NCI-H2029 treated with DMSO at 0.1 percent for 48 hours (cell line): ENCODE results near the gene TP73.
"Not testable (repeated sequence)": the region's sequence is repeated elsewhere in the genome, so short reads cannot be mapped to it uniquely, and the experiment has no call there.

Experiments
- DNase-seq: peaks from one replicate; lab custom pipeline; 2025; lab: John Stamatoyannopoulos, UW

The TP73 gene

DNA sequence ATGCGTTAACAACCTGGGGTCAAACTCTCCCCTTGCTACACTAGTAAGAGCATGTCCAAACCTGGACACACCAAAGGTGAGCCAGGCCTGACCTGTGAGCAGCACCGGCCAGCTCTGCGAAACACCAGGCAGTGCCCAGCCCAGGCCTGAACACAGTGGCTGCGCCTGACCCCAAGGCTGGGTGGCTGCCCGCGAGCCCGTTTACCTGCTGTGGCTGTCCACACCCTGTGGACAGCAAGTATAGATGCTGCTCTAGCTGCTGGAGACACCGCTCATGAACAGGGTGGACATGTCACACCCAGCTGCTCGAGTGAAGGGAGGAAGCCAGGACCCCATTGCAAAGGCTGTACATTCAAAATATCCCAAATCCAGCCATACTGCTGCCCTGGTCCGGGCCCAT, 92.3 kb downstream of the TP73 start:
- DNase-seq, result no peak

DNA sequence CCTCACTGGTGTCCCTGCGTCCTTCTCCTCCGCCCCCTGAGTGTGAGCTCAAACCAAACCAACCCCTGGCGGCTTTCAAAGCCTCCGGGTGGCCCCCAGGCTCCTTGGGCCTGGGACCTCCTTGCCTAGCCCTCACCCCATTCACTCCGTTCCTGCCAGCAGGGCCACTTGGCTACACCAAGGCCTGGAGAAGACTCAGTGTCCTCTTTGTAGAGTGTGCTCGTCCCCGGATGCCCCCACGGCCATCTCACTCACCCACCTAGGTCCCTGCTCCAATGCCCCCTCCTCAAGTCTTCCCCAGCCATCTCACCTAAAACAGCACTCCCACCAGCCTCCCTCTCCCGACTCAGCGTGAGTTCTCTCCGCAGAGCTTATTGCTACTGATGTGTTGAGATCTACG, 92.8 kb downstream of the TP73 start:
- DNase-seq, result no peak

DNA sequence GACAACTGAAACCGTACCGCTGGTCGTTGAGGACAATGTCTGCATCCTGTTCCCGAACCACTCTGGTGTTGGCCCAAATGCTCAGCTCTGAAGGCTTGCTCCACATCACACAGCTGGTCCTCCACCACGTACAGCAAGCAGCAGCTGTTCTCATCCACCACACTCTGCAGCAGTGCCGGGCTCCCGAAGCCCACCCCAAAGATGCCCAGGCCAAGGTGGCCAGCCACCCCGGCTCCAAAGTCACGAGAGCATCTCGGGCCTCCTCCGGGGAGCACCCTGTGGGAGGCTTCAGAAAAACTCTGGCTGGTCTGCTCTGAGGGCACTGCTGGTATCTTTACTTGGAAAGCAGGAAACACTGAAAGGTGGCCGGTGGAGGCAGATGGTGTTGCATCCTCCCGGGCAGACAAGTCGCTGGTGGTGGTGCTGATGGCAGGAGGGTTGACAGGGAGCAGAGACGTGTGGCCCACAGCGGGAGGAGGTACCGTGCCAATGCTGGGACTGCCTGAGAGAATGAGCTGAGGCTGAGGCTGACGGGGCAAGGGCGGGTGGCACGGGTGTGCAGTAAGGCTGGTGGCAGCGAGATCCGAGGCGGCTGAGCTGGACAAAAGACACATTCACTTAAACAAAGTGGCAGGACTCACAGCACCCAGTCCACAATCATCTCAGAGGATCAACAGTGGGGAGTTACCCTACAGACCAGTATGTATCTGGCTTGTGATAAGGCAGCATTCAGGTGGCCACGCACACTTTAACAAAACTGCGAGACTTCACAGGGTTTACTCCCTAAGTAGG, 93.5 kb downstream of the TP73 start:
- DNase-seq, result no peak

DNA sequence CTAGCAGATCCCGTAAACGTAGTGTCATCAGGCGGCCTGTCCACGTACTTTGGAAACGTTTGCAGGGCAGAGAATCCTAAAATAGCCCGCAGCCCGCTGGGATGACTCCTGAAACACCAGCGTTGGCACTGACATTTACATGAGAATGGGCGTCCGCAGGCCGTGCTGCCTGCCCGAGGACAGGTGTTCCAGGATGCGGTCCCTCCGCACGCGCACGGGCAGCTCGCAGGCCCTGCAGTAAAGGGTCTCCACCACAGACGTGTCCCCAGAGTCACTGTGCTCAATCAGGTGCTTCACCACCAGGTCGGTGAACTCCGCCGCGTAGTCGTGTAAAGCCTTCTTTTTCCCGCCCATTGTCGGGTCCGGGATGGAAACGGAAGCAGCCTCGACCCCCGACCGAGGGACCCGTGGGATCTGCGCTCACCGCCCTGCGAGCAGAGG, 94.1 kb downstream of the TP73 start:
- DNase-seq, result no peak

DNA sequence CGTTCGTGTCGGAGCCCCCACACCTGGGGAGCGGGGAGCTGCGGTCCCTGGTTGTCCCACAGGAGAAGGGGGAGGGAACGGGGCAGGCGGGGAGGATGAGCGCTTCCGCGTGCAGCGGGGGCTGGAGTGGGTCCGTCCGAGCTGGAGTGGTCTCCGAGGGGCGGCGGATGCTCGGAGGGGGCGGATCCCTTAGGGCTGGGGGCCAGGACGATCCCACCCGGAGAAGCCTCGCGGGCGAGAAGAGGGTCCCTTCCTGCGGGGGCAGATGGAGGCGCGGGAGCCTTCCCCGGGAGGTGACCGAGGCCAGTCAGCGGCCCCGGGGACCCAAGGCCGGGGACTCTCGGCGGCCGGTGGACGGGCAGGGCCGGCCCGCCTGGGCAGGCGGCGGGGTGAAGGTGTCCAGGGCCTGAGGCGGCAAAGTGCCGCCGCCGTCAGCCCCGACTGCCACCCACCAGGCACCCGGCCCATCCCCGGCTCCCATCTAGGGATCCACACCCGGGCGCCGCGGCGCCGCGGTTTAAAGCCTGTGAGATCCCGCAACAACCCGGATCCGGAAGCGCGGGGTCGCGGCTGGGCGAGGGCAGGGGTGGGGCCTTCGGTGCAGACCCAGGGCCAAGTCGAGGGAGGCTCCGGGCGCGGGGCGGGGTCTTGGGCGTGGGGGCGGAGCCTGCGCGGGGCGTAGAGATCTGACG, 94.7 kb downstream of the TP73 start:
- no peak for DNase-seq

DNA sequence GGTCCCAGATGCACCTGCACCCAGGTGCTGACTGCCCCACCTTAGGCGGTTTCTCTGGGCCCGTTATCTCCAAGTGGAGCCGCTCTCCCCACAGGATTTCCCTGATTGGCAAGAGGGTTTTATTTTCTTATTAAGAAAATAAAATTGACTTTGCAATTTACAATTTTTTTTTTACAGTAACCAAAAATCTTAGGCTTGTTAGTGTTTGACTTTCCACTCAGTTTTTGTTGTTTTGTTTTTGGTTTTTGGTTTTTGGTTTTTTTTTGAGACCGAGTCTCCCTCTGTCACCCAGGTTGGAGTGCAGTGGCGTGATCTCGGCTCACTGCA, 95.2 kb downstream of the TP73 start:
- DNase-seq, result no peak

DNA sequence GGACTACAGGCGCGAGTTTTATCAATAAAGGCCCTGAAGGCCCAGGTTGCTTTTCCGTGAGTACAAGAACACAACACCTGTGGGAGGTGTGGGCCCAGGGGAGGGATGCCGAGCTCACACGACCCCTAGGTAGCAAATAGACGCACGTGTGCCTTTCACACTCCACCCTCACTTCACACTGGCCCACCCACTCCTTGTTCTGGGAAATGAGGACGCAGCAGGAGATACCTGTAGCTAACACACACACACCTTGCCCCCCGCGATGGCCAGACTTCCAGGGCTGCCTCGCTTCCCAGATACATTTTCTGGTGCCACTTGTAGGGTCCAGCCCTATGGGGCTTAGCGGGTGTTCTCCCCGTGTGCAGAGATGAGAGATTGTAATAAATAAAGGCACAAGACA, 95.6 kb downstream of the TP73 start:
- DNase-seq, result no peak

DNA sequence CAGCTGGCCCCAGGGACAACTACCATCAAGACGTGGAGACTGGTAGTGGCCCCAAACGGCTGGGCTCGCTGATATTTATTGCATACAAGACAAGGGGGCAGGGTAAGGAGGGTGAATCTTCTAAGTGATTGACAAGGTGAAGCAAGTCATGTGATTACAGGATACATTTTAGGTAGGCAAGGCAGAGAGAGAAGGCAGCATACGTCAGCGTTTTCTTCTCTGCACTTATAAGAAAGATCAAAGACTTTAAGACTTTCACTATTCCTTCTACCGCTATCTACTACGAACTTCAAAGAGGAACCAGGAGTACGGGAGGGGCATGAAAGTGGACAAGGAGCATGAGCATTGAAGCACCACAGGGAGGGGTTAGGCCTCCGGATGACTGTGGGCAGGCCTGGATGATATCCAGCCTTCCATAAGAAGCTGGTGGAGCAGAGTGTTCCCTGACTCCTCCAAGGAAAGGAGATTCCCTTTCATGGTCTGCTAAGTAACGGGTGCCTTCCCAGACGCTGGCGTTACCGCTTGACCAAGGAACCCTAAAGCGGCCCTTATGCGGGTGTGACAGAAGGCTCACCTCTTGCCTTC, 96.1 kb downstream of the TP73 start:
- DNase-seq, result not testable (repeated sequence)

DNA sequence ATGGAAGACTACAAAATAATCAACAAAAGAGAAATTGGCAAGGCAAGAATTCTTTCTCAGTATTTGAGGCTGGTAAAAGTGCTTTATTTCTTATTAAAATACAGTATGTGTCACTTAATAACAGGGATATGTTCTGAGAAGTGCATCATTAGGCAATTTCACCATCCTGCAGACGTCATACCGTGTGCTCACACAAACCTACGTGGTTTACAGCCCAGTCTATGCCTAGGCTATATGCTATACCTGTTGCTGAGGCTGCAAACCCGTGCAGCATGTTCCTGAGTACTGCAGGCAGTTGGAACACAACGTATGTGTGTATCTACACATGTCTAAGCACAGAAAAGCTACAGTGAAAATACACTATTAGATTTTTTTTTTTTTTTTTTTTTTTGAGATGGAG, 97.2 kb downstream of the TP73 start:
- no peak for DNase-seq

DNA sequence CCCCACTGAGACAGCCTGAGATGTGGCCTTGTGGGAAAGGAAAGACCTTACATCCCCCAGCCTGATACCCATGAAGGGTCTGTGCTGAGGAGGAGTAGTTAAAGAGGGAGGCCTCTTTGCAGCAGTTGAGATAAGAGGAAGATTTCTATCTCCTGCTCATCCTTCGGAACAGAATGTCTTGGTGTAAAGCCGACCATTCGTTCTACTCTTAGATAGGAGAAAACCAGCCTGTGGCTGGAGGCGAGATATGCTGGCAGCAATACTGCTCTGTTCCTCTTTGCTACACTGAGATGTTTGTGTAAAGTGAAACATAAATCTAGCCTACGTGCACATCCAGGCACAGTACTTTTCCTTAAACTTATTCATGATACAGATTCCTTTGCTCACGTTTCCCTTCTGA, 98.4 kb downstream of the TP73 start:
- no peak for DNase-seq

DNA sequence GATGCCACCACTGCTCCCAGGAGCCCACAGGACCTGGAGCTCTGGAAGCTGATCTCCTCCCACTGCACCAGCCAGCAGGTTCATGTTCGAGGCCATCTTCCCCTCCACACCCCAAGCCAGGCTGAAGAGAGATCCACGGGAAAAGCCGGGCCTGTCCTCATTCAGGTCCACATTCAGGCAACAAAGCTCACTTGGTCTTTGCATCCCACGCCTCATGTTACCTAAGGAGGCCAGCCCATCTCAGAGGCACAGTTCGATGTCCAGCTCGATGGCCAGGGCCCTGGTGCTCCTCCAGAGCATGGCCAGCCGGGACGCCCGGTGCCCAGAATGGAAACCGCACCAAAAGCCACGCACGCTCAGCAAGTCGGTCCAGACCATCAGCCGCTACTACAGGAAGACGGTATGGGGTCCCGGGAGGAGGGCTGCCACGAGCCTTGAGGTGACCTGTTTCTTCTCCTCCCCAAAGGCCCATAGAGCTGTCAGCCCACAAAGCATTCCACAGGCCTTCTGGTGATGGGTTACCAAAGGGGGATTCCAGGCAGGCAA, 100.2 kb downstream of the TP73 start, which contains the start of gene CCDC27:
TSS of gene CCDC27 (plus strand) at position 51 of the 546 bp plus-strand sequence. CDS start at position 83, 32 bp downstream.
- no peak for DNase-seq

DNA sequence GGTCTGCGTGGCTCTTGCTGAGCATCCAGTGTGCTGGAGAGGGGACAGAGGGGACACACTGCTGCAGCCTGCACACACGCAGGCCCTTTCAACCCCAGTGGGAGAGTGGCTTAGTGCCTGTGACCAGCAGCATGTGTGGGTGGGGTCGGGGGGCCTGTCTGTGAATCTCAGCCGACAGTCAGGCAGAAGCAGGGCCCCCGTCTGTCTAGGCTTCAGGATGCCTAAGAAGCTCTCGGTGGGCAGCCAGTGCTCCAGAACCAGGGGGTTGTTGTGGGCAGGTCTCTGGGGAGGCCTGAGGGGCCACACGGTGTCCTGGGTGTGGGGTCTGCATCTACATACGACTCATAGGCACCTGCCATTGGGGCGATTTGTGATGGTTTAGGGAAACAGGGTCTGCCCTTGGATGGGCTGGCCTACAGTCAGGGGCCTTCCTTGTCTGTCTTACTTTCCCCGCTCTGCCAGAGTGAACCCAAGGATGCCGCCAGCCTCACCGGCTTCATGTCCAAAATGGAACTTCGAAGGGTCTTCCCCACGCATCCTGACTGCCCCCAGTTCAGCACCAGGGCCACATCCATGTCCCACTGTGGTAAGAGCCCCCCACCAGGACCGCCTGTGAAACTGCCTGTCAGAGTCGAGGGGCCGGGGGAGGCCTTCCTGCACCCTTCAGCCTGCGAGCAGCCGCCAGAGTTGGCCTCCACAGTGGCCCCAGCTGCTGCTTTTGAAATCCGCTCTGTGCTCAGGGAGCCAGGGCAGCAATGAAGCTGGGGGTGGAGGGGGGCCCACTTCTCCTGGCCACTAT, 101.5 kb downstream of the TP73 start:
- DNase-seq, result no peak

DNA sequence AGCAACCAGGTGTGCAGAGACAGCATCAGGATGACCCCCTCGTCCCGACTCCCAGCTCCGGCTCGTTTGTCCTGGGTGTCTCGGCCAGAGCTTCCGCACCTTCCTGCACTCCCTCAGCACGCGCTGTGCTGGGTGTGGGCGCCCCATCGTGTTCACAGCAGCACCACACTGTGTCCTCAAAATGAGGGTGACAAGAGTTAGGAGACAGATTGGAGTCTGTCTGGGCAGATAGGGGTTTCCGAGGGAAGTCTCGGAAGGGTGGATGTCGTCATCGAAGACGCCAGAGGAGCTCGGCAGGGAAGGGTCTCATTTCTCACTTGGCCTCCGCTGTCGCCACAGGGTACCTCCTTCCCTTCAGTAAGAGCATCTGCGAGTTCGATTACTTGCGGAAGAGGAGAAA, 104.1 kb downstream of the TP73 start:
- no peak for DNase-seq

DNA sequence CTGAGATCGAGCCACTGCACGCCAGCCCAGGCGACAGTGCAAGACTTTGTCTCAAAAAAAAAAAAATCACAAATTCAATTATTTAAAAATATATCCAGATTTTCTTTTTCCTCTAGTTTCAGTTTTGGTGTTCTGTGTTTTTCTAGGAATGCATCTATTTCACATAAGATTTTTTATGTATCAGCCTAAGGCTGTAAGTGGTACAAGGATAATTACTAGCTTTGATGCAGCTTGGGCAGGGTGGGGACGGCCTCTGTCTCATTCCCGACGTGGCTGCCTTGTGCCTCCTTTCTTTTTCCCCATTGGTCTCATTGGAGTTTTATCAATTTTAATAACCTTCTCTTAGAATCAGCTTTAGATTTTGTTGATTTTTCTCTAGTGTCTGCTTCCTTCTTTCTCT, 106.8 kb downstream of the TP73 start:
- DNase-seq, result no peak

DNA sequence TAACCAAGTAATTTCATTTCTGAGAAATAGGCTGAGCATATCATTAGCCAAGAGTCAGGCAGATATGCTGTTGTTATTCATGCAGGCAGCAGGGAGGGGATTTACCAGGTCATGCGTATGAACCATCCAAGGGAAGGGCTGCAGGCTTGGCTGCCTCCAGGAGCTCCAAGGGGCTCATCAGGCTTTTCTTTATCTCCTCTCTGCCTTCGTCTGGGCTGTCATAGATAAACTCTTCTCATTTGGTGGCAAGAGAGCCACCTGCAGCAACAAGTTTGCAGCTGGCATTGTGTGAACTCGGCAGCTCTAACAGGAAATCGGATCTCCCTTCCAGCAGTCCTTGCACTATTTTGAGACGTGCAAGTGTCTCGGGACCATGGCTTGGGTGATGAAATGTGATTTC, 107.5 kb downstream of the TP73 start:
- DNase-seq, result no peak

DNA sequence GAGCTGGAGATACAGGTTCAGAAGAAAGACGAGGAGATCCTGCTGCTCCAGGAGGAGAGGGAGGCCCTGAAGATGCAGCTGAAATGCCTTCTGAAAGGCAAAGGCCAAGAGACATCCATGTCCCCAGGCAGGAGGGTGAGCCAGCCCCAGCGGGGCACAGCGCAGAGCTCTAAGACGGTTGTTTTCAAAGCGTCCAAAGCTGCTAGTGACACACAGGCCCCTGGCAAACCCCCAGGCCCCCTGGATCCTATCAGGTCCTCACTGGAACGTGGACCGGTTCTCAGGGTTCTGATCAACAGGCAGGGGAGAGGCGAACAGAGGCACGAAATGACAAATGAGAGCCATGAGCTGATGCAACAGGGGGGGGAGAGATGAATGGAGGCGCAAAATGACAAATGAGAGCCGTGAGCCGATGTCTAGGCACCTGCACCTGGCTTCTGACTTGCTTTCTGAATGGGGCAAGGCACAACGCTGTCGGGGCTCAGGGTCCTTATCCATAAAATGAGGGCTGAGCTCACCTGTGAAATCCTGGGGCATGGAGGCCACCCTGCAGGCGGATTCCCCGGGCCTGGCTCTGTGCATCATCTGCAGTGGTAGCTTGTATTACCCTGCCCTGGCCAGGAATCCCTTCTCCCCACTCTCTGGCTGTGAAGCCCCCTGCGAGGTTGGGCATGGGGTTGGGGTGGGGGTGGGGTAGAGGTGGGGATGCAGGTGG, 109.1 kb downstream of the TP73 start:
- DNase-seq, result no peak

DNA sequence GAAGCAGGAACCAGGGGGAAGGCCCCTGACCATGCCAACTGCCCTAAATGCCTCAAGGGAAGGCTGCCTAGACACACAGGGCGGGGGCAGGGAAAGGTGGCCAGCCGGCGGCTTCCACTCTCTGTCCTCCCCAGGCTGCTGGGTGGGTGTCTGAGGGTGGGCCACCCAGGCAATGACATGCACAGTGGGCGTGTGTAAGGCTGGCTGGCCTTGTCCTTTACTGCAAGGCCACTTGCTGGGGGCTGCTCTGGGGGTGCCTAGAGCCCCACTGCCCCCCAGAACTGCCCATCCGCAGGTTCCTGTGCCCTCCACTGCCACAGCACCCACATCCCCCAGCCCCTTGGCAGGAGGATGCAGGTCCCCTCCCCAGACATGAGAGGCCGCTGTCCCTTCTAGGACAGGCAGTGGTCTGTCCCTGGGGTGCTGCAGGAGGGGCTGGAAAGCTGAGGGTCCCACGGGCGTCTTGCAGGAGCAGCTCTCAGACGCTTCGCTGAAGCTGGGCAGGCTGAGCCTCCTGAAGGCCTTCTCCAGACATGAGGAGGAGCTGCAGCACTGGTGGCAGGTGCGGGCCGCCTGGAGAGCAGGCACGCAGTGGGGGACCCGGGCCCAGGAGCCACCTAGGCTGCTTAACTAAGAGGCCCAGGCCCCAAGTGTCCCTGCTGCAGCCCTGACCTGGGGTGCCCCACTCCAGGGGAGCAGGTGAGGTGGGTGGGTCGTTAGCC, 110.0 kb downstream of the TP73 start:
- DNase-seq, result no peak

DNA sequence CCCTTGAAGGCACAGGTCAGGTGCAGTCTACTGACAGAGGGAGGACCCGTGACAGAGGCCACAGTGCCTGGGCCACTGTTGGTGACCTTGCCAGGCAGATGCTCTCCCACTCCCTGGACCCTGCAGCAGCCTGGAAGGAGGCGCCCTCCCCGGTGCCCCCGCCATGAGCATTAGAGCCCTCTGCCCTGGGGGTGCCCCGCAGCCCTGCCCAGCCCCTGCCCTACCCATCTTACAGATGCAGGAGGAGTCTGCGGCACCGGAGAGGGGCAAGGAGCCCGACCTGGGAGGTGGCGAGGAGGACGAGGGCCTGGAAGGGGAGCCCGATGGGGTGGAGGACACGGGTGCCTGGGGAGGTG, 110.5 kb downstream of the TP73 start:
- no peak for DNase-seq

DNA sequence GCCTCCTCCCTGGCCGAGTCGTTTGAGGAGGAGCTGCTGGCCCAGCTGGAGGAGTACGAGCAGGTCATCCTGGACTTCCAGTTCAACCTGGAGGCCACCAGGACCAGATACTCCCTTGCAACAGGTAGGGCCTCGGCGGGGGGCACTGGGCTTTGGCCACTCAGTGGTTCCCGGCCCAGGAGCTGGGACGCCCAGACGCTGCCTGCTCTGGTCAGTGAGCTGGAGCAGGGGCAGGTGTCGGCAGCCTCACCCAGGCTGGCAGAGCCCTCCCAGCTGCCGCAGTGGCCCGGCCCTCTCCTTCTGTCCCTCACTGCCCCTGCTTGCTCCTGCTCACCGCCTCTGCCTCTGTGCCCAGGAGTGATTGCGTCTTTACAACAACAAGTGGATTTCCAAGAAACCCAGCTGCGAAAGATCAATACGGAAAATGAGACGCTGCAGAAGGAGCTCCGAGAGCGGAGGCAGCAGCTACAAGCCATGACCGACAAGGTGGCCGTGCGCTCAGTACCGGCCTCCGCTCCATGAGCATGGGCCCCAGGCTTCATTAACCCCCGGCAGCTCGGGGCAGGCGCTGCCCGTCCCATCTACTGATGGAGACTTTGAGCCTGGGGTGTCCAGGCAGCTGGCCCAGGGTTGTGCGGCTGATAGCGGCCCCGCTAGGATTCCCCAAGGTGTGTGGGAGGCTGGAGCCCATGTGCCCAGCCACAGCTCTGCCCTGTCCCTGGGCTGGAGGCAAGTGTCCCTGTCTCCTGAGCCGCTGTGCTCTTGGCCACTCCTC, 111.2 kb downstream of the TP73 start:
- no peak for DNase-seq

DNA sequence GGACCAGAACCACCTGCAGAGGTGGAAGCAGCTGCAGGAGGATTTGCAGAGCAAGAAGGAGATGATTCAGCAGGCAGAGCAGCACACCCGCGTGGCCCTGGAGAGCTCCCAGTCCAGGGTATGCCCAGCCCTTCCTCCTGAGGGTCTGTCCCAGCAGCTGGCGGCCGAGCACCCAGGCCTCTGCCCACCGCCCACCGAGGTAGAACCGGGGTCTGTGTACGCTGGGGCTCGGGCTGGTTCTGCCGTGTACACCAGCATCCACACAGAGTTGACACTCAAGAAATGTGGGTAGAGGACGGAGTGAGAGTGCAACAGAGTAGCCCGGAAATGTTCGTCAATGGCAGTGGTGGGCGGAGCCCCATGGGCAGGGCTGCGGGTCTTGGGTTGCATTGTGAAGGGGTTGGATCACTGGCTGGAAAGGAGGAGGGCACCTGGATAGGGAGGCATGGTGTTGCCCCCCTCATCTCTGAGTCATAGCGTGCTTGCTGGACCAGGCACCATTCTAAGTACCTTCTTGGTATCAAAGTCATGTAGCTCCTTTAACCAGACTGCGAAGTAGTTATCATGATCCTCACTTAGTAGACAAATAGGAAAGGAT, 115.1 kb downstream of the TP73 start:
- DNase-seq, result no peak
